GM06990 (cell line): ENCODE results near the gene PIM1.

Experiments used
- DNase-seq: peaks from one replicate; pipeline ENCODE4 v3.0.0-alpha.2; 2011; ENCODE audit not compliant: insufficient read length; ENCODE audit errors: extremely low read depth
- H3K27me3 ChIP-seq: replicated peaks from 2 replicates; pipeline ENCODE4 v1.6.0; 2011; ENCODE audit warnings: low read length; ENCODE audit not compliant: control insufficient read depth, insufficient read depth
- H3K36me3 ChIP-seq: 2 replicates; pipeline ENCODE4 v1.5.1; 2011; ENCODE audit warnings: low read length; ENCODE audit not compliant: control insufficient read depth, insufficient read depth
- H3K4me3 ChIP-seq: replicated peaks from 2 replicates; pipeline ENCODE4 v1.5.1; 2011; ENCODE audit warnings: low read depth, mild to moderate bottlenecking, control low read depth, low read length
- TF ChIP-seq, protein P1 (sequence below): IDR thresholded peaks from 2 replicates; pipeline ENCODE4 v1.5.1; 2011; ENCODE audit warnings: low read length, control low read depth, mild to moderate bottlenecking, inconsistent platforms; ENCODE audit not compliant: insufficient read depth, poor library complexity, severe bottlenecking

The PIM1 gene

DNA sequence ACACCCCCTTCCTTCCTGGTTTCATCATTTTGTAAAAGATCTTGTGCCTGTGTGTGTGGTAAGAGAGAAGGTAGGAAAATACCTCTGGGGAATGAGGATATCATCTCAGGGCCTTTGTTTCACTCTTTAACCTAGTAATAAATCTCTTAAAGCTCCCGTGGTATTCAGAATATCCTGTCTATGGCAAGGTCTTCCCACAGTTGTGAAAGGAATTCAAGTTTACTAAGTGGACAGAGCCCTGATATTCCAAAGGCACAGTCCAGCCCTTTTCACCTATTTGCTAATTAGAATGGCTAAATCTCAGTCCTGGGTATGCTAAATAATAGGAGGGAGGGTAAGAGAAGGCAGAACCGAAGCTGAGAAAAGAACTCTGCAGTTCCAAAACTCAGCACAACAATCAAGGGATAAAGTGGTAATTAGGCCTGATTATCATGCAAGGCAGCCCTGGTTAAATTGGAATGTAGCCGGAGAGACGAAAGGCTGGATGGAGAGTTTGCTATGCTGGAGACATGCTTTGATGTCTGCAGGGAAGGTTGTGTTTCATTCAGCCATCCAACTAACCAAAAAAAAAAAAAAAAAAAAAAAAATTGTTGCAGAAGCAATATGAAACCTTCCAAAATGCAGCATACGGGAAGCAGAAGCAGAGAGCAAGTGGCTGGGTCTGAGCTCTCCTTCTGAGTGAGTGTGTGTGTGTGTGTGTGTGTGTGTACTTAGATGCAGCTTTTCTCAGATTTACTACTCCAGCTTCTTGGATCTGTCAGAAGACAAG lies 28.5 kb upstream of the PIM1 start:
- H3K4me3 ChIP-seq: no peak overlapping the region
- no peaks in the 10 kb centered on the region for H3K27me3 ChIP-seq
- TF ChIP-seq, protein P1, sequence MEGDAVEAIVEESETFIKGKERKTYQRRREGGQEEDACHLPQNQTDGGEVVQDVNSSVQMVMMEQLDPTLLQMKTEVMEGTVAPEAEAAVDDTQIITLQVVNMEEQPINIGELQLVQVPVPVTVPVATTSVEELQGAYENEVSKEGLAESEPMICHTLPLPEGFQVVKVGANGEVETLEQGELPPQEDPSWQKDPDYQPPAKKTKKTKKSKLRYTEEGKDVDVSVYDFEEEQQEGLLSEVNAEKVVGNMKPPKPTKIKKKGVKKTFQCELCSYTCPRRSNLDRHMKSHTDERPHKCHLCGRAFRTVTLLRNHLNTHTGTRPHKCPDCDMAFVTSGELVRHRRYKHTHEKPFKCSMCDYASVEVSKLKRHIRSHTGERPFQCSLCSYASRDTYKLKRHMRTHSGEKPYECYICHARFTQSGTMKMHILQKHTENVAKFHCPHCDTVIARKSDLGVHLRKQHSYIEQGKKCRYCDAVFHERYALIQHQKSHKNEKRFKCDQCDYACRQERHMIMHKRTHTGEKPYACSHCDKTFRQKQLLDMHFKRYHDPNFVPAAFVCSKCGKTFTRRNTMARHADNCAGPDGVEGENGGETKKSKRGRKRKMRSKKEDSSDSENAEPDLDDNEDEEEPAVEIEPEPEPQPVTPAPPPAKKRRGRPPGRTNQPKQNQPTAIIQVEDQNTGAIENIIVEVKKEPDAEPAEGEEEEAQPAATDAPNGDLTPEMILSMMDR: no peak
- H3K36me3 ChIP-seq: no peaks in the 10 kb centered on the region
- DNase-seq: no peak

DNA sequence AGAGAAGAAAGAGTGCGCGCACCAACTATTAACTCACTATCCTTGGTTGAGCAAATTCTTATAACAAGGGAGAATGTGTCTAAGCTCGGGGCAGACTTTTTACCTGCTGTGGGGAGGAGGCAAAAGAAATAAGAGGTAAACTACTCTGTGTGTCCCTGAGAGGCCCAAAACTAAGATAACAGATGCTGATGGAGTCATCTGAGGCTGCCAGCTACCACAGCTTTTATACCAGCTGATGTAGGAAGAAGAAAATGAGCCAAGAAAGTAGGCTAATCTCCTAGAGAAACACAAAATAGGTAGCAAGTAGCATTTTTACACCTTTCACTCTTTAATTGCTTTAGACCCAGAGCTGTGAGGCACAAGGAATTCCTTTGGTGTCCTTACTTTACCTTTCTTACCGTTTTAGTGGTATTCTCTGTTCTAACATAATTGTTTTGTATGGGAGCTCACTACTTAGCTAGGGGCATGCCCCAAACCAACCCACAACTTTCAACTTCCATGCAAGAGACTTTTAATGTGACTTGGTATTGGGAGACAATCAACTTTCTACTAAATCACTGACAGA lies 27.8 kb upstream of the PIM1 start:
- no peak for DNase-seq
- no peaks in the 10 kb centered on the region for H3K36me3 ChIP-seq
- no peaks in the 10 kb centered on the region for H3K27me3 ChIP-seq
- no peak overlapping the region for H3K4me3 ChIP-seq
- TF ChIP-seq, protein P1: no peak

DNA sequence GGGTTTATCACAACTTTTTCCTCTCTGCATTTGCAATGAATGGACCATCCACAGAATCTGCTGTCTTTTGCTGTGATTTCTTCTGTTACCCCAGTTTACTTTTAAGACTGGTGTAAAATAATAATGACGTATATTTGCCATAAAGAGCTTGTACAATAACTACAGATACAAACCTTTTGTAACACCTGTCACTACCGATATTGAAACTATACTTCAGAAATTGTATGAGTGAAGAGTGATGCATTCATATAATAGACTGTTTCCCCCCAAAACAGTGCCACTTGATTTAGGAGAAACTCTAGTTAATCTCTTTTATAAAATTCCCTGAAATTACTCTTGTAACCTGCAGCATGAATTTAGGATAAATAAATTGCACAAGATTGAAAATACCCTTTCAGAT lies 26.4 kb upstream of the PIM1 start:
- TF ChIP-seq, protein P1: no peak
- no peak overlapping the region for H3K4me3 ChIP-seq
- DNase-seq: no peak

DNA sequence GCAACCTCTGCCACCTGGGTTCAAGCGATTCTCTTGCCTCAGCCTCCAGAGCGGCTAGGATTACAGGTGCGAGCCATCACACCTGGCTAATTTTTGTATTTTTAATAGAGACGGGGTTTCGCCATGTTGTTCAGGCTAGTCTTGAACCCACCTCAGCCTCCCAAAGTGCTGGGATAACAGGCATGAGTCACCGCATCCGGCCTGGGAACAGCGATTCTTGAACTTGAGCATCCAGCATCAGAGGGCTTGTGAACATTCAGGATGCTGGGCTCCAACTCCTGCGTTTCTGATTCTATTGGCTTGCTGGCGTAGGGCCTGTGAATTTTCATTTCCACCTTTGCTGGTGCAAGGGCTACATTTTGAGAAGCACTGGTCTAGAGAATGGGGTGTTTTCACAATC lies 24.5 kb upstream of the PIM1 start:
- H3K36me3 ChIP-seq: no peaks in the 10 kb centered on the region
- DNase-seq: no peak
- no peak overlapping the region for H3K4me3 ChIP-seq
- TF ChIP-seq, protein P1: no peak
- H3K27me3 ChIP-seq: no peaks in the 10 kb centered on the region

More for the DNA sequence above, 26.4 kb upstream of the PIM1 start:
- no peaks in the 10 kb centered on the region for H3K27me3 ChIP-seq
- no peaks in the 10 kb centered on the region for H3K36me3 ChIP-seq

DNA sequence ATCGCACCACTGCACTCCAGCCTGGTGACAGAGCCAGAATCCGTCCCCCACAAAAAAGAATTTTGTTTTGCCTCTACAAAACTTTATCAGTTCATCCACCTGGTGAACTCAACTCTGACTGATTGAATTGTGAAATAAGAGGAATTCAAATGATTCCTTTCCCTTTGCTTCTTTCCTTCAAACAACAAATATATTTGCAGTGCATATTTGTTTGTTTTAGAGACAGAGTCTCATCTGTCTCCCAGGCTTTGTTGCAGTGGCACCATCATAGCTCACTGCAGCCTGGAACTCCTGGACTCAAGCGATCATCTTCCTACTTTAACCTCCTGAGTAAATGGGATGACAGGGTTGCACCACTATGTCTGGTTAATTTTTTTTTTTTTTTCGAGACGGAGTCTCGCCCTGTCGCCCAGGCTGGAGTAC lies 23.2 kb upstream of the PIM1 start:
- TF ChIP-seq, protein P1: no peak
- H3K36me3 ChIP-seq: no peaks in the 10 kb centered on the region
- no peaks in the 10 kb centered on the region for H3K27me3 ChIP-seq
- H3K4me3 ChIP-seq: no peak overlapping the region
- no peak for DNase-seq
